GM18520 (cell line): Measurements from ENCODE around the gene KLRF1.

Experiments
- ATAC-seq: cut with Tn5 transposase; IDR thresholded peaks from one replicate; pipeline ENCODE4 v1.9.1; 2021; ENCODE audit not compliant: unreplicated experiment

Gene KLRF1, protein sequence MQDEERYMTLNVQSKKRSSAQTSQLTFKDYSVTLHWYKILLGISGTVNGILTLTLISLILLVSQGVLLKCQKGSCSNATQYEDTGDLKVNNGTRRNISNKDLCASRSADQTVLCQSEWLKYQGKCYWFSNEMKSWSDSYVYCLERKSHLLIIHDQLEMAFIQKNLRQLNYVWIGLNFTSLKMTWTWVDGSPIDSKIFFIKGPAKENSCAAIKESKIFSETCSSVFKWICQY

DNA sequence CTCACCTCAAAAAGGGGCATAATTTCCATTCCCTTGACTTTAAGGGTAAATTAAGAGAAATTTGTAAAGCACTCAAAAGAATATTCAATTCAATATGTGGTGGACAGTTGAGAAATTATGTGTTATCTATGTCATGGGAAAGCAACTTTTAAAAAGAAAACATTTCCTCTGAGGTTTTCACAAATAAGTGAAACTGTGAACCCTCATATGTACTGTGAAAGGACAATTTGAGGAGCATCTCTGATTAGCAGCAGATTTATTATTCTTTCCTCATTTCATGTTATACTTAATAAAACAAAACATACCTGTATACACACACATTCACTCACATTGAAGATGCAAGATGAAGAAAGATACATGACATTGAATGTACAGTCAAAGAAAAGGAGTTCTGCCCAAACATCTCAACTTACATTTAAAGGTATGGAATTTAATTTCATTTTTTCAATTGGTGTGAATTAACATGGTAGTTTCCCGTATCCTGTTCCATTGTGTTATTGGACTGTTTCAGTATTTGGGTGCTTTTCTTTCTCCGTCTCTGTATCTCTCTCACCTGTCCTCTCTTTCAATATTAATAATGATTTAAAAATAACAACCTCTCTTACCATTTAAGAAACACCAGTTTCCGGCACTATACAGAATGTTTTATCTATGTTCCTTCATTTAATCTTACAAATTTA is at the start of gene KLRF1:
KLRF1 (plus strand) TSS at position 273 of the 680 bp plus-strand sequence; CDS start at position 337, 64 bp downstream.
- ATAC-seq: no peak

DNA sequence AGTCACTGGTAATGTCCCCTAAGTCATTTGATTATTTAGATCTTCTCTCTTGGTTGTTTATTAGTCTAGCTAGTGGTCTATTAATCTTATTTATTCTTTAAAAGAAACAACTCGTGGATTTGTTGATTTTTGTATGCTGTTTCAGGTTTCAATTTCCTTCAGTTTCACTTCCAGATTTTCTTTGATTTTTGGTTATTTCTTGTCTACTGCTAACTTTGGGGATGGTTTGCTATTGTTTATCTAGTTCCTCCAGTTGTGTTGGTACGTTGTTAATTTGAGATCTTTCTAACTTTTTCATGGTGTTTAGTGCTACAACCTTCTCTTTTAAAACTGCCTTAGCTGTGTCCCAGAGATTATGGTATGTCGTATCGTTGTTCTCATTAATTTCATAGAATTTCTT is 48.1 kb upstream of the KLRF1 start:
- ATAC-seq: no peak

DNA sequence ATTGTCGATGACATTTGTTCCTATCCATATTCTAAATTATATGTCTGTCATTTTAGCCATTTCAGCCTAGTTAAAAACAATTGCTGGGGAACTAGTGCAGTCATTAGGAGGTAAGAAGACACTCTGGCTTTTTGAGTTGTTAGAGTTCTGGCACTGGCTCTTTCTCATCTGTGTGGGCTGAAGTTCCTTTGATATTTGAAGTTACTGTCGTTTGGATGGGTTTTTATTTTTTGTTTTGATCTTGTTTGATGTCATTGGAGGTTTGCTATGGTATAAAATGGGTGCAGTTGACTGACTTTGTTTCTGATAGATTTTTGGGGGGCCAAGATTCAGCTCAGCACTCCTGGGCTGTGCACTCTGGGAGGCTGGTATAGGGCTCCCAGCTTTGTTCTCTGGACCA is 45.9 kb upstream of the KLRF1 start:
- ATAC-seq: no peak

DNA sequence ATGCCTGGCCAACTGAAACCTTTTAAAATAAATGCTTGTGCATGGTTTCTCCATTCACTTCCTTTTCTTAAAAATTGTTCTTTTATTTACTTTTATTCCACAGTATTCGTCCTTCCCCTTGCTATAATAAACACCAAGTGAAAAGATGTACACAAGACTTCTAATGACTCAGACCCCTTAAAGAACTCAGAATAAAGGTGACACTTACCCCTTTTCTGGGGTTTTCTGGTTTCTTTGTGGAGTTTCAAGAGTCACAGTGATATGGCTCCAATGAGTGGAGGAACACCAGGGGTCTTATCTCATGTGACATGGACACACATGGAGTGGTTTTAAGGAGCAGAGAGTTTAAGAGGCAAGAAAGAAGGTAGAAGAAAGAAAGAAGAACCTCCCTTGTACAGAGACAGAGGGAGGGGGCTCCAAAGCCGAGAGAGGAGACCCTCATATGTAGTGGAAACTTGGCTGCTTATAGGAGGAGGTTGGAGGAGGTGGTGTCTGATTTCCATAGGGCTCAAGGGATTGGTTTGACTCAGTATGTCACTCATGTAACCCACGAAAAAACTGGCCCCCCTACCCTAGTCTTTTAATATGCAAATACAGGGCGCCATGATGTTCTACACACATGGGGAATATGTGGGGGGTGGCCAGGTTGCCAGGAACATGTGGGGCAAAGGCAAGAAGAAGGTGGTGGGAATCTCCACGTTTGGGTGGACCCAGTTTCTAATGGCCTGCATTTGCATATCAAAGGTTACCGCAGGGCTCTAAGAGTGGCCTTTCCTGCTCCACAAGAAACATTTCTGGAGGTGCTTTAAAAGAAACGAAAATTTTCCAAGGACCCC is 44.5 kb upstream of the KLRF1 start:
- ATAC-seq: no peak

DNA sequence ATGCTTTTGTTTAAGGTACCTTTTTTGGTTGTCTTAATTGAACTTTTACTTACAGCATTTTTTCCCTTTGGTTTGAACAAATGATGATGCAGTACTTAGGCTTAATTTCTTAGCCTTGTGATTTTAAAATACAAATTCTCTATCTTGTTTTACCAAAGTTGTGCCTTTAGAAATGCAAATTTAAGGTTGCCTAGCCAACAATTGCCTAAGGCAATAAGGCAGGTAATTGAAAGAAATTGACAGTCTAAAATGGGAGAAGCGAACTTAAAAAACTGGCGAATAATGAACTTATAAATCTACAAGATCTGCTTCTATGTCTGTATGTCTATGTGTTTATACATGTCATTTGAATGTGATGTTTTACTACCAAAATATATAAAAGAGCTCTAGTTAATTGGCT is 43.0 kb upstream of the KLRF1 start:
- ATAC-seq: no peak

DNA sequence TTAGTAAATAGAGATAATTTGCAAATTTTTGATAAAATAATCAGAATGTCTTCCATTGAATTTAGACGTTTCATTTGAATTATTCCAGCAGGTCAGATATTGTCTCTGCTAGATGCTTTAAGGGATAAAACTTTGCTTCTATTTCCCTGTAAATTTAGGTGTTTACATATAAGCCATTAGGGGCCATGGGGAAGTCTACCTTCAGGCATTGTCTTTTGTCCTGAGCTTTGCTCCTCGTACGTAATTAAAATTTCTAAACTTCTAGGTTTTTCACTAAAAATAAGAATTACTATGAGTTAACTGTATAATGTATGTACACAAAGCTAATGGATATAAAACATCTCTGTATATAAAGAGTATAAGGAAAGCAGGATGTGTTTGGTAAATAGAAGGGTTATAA is 42.5 kb upstream of the KLRF1 start:
- ATAC-seq: no peak

DNA sequence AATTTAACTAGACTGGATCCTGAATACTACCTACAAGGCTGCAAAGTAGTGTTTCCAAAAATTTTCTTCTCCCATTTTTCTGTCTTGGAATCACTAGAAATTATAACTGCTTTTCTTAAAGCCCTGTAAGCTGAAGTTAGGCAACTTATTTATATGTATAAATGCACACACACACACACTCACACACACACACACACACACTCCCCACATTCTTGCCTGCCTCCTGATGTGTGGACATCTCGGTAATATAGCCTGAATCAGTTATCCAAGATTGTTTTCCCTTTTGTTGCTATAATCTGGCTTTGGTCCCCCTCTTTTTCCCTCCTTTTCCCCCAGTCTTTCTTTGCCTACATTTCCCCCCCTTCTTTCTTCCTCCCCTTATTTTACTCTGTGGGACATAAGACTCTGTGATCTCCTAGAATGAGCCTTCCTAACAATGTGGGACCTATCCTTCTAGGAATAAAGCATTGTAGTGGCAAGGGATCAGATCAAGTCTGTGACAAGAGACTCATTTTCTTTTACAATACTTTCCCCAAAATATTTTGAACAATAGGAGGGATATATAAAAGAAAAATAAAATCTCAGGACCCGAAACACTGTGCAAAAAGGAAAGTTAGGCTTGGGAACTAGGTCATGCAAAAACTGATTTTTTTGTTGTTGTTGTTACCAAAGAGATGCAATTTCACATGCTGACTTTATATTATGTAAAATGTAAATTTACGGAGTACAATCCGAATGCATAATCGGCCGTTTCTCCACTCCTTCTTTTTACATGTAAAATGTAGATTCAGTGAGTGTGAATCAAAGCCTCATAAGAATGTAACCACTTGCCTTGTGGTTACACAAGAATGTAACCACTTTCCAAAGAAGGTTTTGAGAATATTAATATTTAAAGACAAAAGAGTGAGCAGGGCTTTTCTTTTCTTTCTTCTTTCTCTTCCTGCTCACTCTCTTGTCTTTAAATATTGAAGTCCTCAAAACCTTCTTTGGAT is 40.3 kb upstream of the KLRF1 start:
- ATAC-seq: no peak

DNA sequence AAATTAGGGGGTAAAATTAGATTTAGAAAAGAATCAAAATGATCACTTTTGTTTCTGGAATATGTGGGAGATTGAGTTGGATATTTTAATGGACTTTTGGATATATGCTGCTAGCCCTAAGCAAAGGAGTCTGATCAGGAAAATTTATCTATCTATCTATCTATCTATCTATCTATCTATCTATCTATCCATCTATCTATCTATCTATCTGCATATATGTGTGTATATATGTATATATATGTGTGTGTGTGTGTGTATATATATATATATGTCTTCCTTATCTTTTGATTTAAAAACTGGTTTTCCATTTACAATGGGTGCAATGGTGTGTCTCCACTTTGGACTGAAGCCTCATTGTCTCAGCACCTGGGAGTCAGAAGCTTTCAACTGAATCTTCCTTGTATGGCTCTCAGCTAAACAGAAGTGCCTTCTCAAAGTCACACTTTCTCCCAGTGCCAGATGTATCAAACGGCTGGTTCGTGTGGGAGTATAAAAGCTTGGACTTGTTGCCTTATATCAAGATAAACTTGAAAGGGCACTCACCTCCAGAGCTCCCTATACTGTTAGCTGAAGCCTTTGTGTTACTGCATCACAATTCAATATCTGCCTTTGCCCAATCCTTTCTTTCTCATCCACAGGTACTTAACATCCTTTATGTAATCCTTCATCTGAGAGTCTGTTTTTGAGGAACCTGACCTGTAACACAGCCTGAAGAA is 34.9 kb upstream of the KLRF1 start:
- no peak for ATAC-seq

DNA sequence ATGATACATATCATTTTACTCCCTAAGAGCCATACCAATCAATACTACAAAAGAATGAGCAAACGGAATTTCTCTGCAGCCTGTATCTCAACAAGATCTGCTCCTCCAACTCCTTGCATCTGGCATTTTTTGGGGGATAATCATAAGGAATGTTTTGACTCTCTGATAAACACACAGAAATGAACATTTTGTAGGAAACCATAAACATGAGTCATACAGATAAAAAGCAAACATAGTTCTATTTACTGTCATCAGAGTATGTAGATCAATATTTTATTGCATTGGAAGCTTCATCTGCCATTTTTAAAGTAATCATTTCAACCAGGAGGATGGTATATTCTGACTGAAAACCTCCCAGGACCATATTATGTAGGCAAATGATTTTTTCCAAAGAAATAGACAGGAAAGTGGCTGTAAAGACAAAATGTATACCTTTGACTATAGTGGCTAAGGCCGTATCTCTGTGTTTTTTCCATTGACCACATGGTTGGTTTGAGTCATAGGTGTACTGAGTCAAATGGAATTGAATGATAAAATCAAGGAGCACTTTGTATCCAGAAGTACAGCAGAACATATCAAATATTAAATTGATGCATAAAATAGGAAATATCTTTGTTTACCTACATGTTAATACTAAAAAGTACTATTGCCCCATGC is 34.2 kb upstream of the KLRF1 start:
- no peak for ATAC-seq

DNA sequence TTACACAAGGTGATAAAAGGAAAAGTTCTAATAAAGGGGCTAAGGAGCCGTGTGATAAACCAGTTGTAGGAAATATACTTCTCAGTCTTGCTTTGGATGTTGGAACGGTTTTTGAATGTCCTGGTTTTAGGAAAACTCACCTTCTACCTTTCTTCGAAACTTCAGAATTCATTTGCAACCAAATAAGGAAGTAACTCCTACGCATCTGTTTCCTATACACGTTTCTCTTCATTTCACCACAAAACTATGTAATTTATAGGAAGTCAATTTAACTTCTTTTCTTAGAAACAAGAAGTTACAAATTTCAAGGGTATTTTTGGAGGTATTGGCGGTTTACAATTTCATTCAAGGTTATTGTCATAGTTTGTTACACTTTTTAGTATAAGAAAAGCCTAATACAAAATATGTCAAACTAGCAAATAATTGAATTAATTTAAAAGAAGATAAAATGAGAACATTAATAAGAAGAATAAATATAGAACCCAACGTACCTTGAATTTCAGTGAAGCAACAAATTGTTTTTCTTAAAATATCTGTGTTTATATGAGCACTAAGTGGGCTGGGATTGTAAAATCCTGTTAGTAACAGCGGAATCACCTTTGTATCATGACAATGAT is 33.4 kb upstream of the KLRF1 start:
- no peak for ATAC-seq

DNA sequence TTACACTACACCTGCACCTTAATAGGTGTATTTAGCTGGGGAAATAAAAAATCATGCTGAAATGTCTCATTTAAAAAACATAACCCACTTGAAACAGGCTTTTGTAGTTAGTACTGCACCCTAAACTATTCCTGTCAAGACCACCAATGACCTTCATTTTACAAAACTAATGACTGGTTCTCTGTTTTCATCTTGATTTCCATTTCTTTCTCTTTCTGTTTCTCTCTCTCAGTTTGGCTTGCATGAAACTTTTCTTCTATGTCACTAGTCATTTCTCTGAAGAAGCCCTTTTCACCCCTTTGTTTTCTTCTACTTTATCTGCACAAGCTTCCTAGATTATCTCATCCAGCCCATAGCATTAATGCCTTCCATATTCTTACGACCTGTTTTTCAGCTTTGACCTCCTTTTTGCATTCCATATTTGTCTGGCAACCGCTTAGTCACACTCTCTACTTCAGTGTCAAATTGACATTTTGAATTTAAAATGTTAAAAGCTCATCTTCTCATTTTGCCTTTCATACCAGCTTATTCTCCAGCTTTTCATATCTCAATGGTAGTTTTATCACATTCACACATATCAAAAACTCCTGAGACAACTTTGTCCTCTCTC is 32.7 kb upstream of the KLRF1 start:
- no peak for ATAC-seq

DNA sequence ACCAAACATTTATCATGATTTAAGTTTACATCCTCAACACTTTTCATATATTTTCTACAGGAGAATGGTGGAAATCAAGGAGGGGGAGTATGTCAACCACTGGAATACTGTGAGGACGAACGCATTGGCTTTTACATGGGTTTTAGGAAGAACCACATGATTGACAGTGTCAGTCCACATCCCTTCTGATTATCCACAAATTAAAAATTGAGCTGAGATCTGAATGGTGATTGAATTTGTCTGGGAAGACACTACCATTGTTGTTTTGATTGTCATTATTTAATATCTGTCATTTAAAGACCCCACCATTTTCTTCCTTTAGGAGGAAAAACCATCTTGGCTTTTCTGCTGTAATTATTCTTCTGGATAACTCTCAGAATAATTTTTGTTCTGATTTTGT is 31.3 kb upstream of the KLRF1 start:
- ATAC-seq: no peak

DNA sequence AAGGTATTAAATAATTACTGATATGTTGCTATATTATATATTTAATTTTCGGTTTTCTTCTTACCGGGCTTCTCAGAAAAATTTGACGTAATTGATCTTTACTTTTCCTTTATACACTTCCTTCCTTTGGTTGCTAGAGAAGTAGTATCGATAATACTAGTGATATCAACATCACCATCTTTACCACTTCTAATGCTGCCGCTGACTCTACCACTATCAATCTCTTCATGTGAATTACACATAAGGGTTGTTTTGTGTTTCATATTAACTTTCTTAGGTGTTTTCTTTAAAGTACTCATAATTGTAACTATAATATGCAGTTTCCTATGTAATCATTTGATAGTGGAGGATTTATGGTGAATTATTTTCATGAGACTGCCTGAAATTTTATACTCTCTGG is 30.9 kb upstream of the KLRF1 start:
- no peak for ATAC-seq

DNA sequence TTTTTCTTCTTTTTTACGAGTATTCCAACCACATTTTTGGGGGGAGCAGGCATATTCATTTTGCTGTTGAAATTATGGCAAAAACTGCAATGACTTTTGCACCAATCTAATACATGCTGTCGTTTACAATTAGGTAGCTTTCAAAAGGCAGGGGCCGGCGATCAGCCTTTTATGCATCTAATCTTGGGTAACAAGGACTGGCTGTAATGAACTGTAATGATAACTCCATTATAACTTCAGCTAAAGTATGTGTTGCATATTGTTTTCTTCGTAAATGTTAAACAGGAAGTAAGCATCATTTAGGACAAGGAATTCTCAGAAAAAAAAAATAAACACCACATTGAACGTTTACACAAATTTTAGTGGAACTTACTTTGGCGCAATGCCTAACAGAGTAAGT is 30.3 kb upstream of the KLRF1 start:
- no peak for ATAC-seq

DNA sequence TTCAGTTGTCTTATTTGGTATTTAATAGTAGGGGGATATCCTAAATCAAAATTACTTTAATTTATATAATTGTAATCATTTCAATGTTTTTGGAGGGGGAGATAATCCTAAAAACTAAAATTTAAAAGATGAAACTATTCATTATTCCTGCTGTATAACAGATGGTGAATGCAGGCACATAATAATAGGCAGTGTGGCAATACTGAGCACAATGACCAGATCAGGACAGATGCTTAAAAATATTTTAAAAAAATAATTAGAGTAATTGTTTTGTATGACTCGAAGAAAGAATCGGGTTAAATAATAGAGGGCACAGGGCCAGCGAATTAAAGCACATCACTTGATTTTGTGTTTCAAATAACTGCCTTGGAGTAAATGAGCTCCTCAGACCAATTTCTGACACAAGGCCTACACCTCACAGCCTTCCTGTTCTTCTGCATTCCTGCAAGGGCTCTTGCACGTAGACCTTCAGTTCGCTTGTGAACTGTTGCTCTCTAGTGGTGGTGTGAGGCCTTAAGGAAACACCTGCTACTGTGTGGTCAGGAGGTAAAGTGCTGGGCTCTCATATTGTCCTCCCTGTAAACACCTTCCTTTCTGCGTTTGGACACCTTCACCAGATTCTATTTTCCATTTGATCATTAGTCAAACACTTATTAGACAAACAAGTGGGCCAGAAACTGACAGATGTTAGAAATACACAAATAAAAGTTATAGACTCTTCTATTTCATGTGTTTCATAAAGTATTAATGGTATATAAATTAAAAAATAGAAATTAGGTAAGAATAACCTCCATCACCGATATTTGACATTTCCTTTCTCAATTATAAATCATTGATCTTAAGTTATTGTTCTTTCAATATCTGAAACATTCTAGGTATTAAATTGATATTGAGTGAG is 29.3 kb upstream of the KLRF1 start:
- ATAC-seq: peak; percentile 90

DNA sequence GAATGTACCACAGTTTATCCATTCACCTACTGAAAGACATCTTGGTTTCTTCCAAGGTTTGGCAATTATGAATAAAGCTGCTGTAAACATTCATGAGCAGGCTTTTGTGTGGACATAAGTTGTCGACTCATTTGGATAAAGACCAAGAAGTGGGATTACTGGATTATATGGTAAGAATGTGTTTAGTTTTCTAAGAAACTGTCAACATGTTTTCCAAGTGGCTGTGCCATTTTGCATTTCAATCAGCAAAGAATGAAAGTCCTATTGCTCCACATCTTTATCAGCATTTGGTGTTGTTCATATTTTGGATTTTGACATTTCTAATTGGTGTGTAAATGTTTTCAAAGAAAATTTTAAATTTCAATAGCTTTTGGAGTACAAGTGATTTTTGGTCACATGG is 27.3 kb upstream of the KLRF1 start:
- ATAC-seq: no peak

DNA sequence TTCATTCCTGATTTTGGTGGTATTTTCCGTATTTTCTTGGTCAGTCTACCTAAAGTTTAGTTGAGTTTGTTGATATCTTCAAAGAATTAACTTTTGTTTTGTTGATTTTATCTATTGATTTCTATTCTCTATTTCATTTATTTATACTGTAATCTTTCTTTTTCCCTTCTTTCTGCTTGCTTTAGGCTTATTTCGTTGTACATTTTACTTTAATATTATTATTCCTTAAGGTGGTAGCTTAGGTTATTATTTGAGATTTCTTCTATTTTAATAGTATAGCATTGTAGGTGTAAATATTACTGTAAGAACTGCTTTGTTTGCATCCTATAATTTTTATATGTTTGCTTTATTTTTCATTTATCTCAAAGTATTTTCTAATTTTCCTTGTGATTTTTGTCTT is 21.4 kb upstream of the KLRF1 start:
- ATAC-seq: no peak

DNA sequence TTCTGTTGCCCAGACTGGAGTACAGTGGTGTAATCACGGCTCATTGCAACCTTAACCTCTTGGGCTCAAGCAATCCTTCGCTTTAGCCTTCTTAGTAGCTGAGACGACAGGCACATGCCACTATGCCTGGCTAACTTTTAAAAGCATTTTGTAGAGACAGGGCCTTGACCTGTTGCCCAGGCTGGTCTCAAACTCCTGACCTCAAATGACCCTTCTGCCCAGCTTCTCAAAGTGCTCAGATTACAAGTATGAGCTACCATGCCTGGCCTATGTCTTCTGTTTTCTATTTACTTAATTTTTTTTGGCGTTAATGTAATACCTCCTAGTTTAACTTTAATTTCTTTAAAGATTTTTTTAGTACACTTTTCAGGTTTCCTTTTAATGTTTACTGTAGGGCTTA is 20.6 kb upstream of the KLRF1 start:
- no peak for ATAC-seq
